IMR-90 (cell line): ENCODE results near the gene CD9. TPM values are rescaled to one million over a fixed set of nuclear protein-coding genes. Genes with fewer than 3 reads are reported as not detected.

Source experiments
- ATAC-seq: fragments of 200-7000 bp; cut with Tn5 transposase; 2 replicates; pipeline ENCODE4 v1.9.1; 2020; ENCODE audit warnings: low read depth, mild to moderate bottlenecking, moderate library complexity
- BruUV-seq: library from RNA; stranded (reverse); fragments of 400-500 nt; replicated peaks from 2 replicates; lab custom pipeline; 2021; lab: Mats Ljungman, UMichigan
- CTCF ChIA-PET: fragments of 300-600 bp; formaldehyde crosslinking; extraction: SDS; loops from one replicate; lab custom pipeline; 2021; ENCODE audit warnings: antibody characterized with exemption; lab: Yijun Ruan, JAX
- POLR2A ChIA-PET: fragments of 300-600 bp; sonication (Branson Sonifier 250); formaldehyde crosslinking; loops from one replicate; lab custom pipeline; 2022; ENCODE audit warnings: antibody characterized with exemption; ENCODE audit not compliant: unreplicated experiment; lab: Charles Lee
- DNase-seq: peaks from one replicate; pipeline ENCODE4 v3.0.0; 2013
- H2AFZ ChIP-seq: replicated peaks from 2 replicates; pipeline ENCODE3; 2013; ENCODE audit warnings: low read length, mild to moderate bottlenecking; ENCODE audit not compliant: poor library complexity
- H2AK5ac ChIP-seq: 2 replicates; pipeline ENCODE4 v1.6.1; 2013; ENCODE audit warnings: low read depth, low read length, inconsistent platforms
- H2AK9ac ChIP-seq: replicated peaks from 2 replicates; pipeline ENCODE3; 2013; ENCODE audit warnings: mild to moderate bottlenecking, low read depth, low read length, moderate library complexity; ENCODE audit not compliant: poor library complexity
- H2BK120ac ChIP-seq: 2 replicates; pipeline ENCODE4 v1.6.1; 2013; ENCODE audit warnings: low read depth, low read length, inconsistent platforms
- H2BK15ac ChIP-seq: 3 replicates; pipeline ENCODE4 v1.6.1; 2013; ENCODE audit warnings: low read depth, low read length, inconsistent platforms
- H2BK20ac ChIP-seq: 2 replicates; pipeline ENCODE4 v1.6.1; 2013; ENCODE audit warnings: low read depth, mild to moderate bottlenecking, inconsistent platforms, low read length, moderate library complexity
- H2BK5ac ChIP-seq: 2 replicates; pipeline ENCODE4 v1.6.1; 2013; ENCODE audit warnings: mild to moderate bottlenecking, low read depth, low read length, inconsistent platforms; ENCODE audit not compliant: poor library complexity, severe bottlenecking
- H3K14ac ChIP-seq: replicated peaks from 2 replicates; pipeline ENCODE4 v1.6.1; 2013; ENCODE audit warnings: low read depth, low read length, inconsistent platforms
- H3K18ac ChIP-seq: 2 replicates; pipeline ENCODE4 v1.6.1; 2013; ENCODE audit warnings: low read depth, low read length, control low read depth
- H3K23ac ChIP-seq: 2 replicates; pipeline ENCODE4 v1.6.1; 2013; ENCODE audit warnings: low read depth, low read length, inconsistent platforms
- H3K27ac ChIP-seq: 2 replicates; pipeline ENCODE4 v1.5.1; 2013; ENCODE audit warnings: mild to moderate bottlenecking, control low read depth, low read length; ENCODE audit not compliant: insufficient read depth
- H3K27me3 ChIP-seq: 2 replicates; pipeline ENCODE4 v1.6.1; 2013; ENCODE audit warnings: low read length; ENCODE audit not compliant: control insufficient read depth, insufficient read depth
- H3K36me3 ChIP-seq: 2 replicates; pipeline ENCODE4 v1.6.1; 2013; ENCODE audit warnings: low read length, mixed read lengths; ENCODE audit not compliant: control insufficient read depth, insufficient read depth
- H3K4ac ChIP-seq: 2 replicates; pipeline ENCODE4 v1.6.1; 2013; ENCODE audit warnings: low read depth, low read length, inconsistent platforms
- H3K4me1 ChIP-seq: 2 replicates; pipeline ENCODE4 v1.6.1; 2013; ENCODE audit warnings: low read length, mixed read lengths; ENCODE audit not compliant: control insufficient read depth, insufficient read depth
- H3K4me2 ChIP-seq: 2 replicates; pipeline ENCODE4 v1.6.1; 2013; ENCODE audit warnings: low read depth, mild to moderate bottlenecking, control low read depth, low read length, moderate library complexity
- H3K4me3 ChIP-seq: 2 replicates; pipeline ENCODE4 v1.5.1; 2013; ENCODE audit warnings: low read depth, mild to moderate bottlenecking, control low read depth, low read length, moderate library complexity; ENCODE audit not compliant: insufficient read depth
- H3K56ac ChIP-seq: 2 replicates; pipeline ENCODE4 v1.6.1; 2013; ENCODE audit warnings: low read length, inconsistent platforms; ENCODE audit not compliant: insufficient read depth; ENCODE audit errors: extremely low read depth
- H3K79me1 ChIP-seq, 2 experiments: 2 replicates each; pipeline ENCODE4 v1.6.1; 2013; ENCODE audit warnings: low read length in 2 of 2, inconsistent platforms in 1 of 2, low read depth in 1 of 2
- H3K9ac ChIP-seq: 2 replicates; pipeline ENCODE4 v1.6.1; 2013; ENCODE audit warnings: low read depth, low read length, control low read depth
- H3K9me1 ChIP-seq: 2 replicates; pipeline ENCODE4 v1.6.1; 2013; ENCODE audit warnings: low read length, inconsistent platforms; ENCODE audit not compliant: insufficient read depth
- H3K9me3 ChIP-seq: 2 replicates; pipeline ENCODE4 v1.6.1; 2013; ENCODE audit warnings: low read length; ENCODE audit not compliant: control insufficient read depth, insufficient read depth
- H4K20me1 ChIP-seq: 2 replicates; pipeline ENCODE4 v1.6.1; 2013; ENCODE audit warnings: low read length, inconsistent platforms; ENCODE audit not compliant: insufficient read depth
- H4K5ac ChIP-seq: 2 replicates; pipeline ENCODE4 v1.6.1; 2013; ENCODE audit warnings: mild to moderate bottlenecking, low read depth, low read length, control low read depth
- H4K8ac ChIP-seq, 2 experiments: 2 replicates each; pipeline ENCODE4 v1.6.1; 2013; ENCODE audit warnings: low read depth in 2 of 2, low read length in 2 of 2, control low read depth in 1 of 2, inconsistent platforms in 1 of 2
- H4K91ac ChIP-seq: 2 replicates; pipeline ENCODE4 v1.6.1; 2013; ENCODE audit warnings: low read depth, low read length, inconsistent platforms; ENCODE audit not compliant: insufficient read depth
- BHLHE40 ChIP-seq: fragments of 150-350 bp; IDR thresholded peaks from 2 replicates; pipeline ENCODE4 v1.6.1; 2016; ENCODE audit warnings: mild to moderate bottlenecking, low read depth, low read length
- CEBPB ChIP-seq: IDR thresholded peaks from 2 replicates; pipeline ENCODE4 v1.6.1; 2012; ENCODE audit warnings: low read depth, low read length, improper control_type of control experiment
- CHD1 ChIP-seq: IDR thresholded peaks from 2 replicates; pipeline ENCODE4 v1.6.1; 2012; ENCODE audit warnings: low read depth, low read length, improper control_type of control experiment
- CTCF ChIP-seq: conservative IDR thresholded peaks from 2 replicates; pipeline ENCODE4 v1.5.1; 2012; ENCODE audit warnings: mild to moderate bottlenecking, low read depth, low read length, improper control_type of control experiment
- ELK1 ChIP-seq: fragments of 150-350 bp; IDR thresholded peaks from 2 replicates; pipeline ENCODE4 v1.6.1; 2016; ENCODE audit warnings: low read depth, mild to moderate bottlenecking, low read length, moderate library complexity, borderline replicate concordance
- FOS ChIP-seq: fragments of 150-350 bp; IDR thresholded peaks from 2 replicates; pipeline ENCODE4 v1.6.1; 2016; ENCODE audit warnings: low read depth, low read length
- MAFK ChIP-seq: IDR thresholded peaks from 2 replicates; pipeline ENCODE4 v1.6.1; 2012; ENCODE audit warnings: low read depth, low read length, improper control_type of control experiment
- MAZ ChIP-seq: IDR thresholded peaks from 2 replicates; pipeline ENCODE4 v1.6.1; 2012; ENCODE audit warnings: low read depth, mild to moderate bottlenecking, low read length, improper control_type of control experiment, moderate library complexity, borderline replicate concordance
- MXI1 ChIP-seq: IDR thresholded peaks from 2 replicates; pipeline ENCODE4 v1.6.1; 2012; ENCODE audit warnings: low read depth, mild to moderate bottlenecking, low read length, moderate library complexity, borderline replicate concordance
- NFE2L2 ChIP-seq: fragments of 150-350 bp; IDR thresholded peaks from 2 replicates; pipeline ENCODE4 v1.6.1; 2016; ENCODE audit warnings: low read depth, mild to moderate bottlenecking, low read length
- POLR2A ChIP-seq: IDR thresholded peaks from 2 replicates; pipeline ENCODE4 v1.6.1; 2012; ENCODE audit warnings: mild to moderate bottlenecking, low read depth, low read length
- RAD21 ChIP-seq: IDR thresholded peaks from 2 replicates; pipeline ENCODE4 v1.6.1; 2012; ENCODE audit warnings: low read length, improper control_type of control experiment
- RCOR1 ChIP-seq: IDR thresholded peaks from 2 replicates; pipeline ENCODE4 v1.6.1; 2012; ENCODE audit warnings: mild to moderate bottlenecking, low read length, improper control_type of control experiment; ENCODE audit not compliant: insufficient replicate concordance
- SMC3 ChIP-seq: fragments of 150-350 bp; IDR thresholded peaks from 2 replicates; pipeline ENCODE4 v1.6.1; 2016; ENCODE audit warnings: low read depth, mild to moderate bottlenecking, antibody characterized with exemption, low read length, moderate library complexity
- USF2 ChIP-seq: fragments of 150-350 bp; IDR thresholded peaks from 2 replicates; pipeline ENCODE4 v1.6.1; 2017; ENCODE audit warnings: mild to moderate bottlenecking, antibody characterized with exemption, low read length, low read depth
- WGBS, 2 experiments: methylation state at CpG; one replicate each; pipeline versions ENCODE4 v1.1.5 to v1.1.7; 2013; ENCODE audit warnings: missing lambda C conversion rate in 2 of 2; ENCODE audit not compliant: insufficient read length in 1 of 2; ENCODE audit errors: extremely low coverage in 2 of 2; 5-methylcytosine and 5-hydroxymethylcytosine counted together
- dilution Hi-C: fragments of 300-500 bp; cut with HindIII; formaldehyde crosslinking; loops from one replicate; pipeline ENCODE4 v1.14.3; 2018; ENCODE audit warnings: low sequenced_read_pairs; ENCODE audit not compliant: unreplicated experiment
- in situ Hi-C: fragments of 300-500 bp; cut with MboI; formaldehyde crosslinking; loops from 3 replicates; pipeline ENCODE4 v1.14.3; 2019; ENCODE audit warnings: low sequenced_read_pairs, inconsistent platforms, mixed read lengths
- intact Hi-C: fragments of 100-400 bp; cut with micrococcal nuclease; formaldehyde crosslinking; loops from 2 replicates; pipeline ENCODE4 v1.10.0; 2022
- polyA plus RNA-seq, 3 experiments: library from polyadenylated mRNA; depleted of rRNA; stranded (reverse); fragments of >200 nt; gene quantifications; 2 replicates each; pipeline ENCODE4 v1.2.3, GENCODE V29; 2012; ENCODE audit warnings: low replicate concordance in 1 of 3
- total RNA-seq: library from RNA; depleted of rRNA; stranded (reverse); fragments of >200 nt; gene quantifications from 2 replicates; pipeline ENCODE4 v1.2.3, GENCODE V29; 2012

CD9 gene
- total and polyA plus RNA-seq, 2 of the 4 experiments (the other 2 are of a cell fraction) = 48.8 to 70.9 TPM

DNA sequence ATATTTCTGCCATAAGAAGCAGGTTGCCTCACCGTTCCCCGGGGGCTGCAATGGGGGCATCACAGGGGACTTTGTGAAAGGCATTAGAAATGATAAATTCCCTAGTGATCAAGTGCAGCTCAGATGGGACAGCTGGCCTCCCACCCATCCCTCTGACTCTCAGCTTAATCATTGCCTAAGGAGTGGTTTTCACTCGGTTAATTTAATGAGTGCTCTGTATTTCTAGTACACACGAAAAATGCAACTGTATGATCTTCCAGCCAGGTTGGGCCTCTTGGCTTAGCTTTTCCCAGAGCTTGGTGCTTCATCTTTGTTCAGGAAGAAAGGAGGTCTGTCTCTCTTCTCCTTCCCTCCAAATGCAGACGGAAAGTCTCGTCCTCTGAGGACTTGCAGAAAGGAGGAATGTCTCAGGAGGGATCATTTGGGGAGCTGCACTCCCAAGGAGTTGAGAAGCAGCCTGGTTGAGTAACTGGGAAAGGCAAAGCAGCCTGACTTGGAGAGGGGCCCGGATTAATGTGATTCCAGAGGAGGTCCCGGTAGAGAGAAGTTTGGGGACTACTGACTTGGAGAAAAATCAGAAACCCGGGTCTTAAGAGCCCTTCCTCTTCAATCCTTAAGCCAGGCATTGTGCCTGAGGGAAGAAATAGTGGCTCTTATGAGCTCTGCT, 7.2 kb downstream of the CD9 start:
- no peak for ATAC-seq
- no peak overlapping the region for H3K23ac ChIP-seq
- H2BK20ac ChIP-seq = 0 out of 2 replicates have a peak overlapping the region, but pooled peaks have one; percentile 6
- H3K18ac ChIP-seq = no peak overlapping the region
- ChIA-PET CTCF (interaction anchor here (1.5 kb wide), 1 partner anchor 12 kb away, joined by 10 read pairs; no protein-coding TSS in a partner anchor), POLR2A (no interaction called here)
- H2BK15ac ChIP-seq = no peak overlapping the region
- no peak for DNase-seq
- peaks cover 21% of the 10 kb centered on the region for H3K4me1 ChIP-seq
- H3K4ac ChIP-seq = no peak overlapping the region; the same call in 1 of the 2 replicates
- no peak overlapping the region for H2BK5ac ChIP-seq
- WGBS, 2 experiments = no CpG with 5 or more reads among the region's 9 CpGs
- H2BK120ac ChIP-seq = peak overlapping the region; percentile 47; the same call in 1 of the 2 replicates
- BruUV-seq = no TSS peak
- peaks cover 3 to 60% of the 10 kb centered on the region in 2 experiments; a peak in 3 of 4 replicates for H3K79me1 ChIP-seq
- no peak overlapping the region for H3K56ac ChIP-seq
- H2AK9ac ChIP-seq = no peak overlapping the region
- no peaks in the 10 kb centered on the region for H3K36me3 ChIP-seq
- no peak overlapping the region for H3K27ac ChIP-seq
- no peaks in the 10 kb centered on the region for H3K27me3 ChIP-seq
- H2AK5ac ChIP-seq = no peak overlapping the region
- intact Hi-C loops (no loop called here), in situ Hi-C loops (loop anchor here (5.0 kb wide), 1 partner anchor 70 kb away; no protein-coding TSS in a partner anchor), dilution Hi-C loops (no loop called here)
- H3K14ac ChIP-seq = peak overlapping the region; percentile 23
- peaks cover 14% of the 10 kb centered on the region; the same call in 1 of the 2 replicates for H4K20me1 ChIP-seq
- no peak overlapping the region for H2AFZ ChIP-seq
- no peak overlapping the region for H3K4me2 ChIP-seq
- H4K5ac ChIP-seq = no peak overlapping the region; the same call in 1 of the 2 replicates
- no peak overlapping the region for H3K9ac ChIP-seq
- H3K9me3 ChIP-seq = no peaks in the 10 kb centered on the region
- no peak overlapping the region for H3K4me3 ChIP-seq
- H4K91ac ChIP-seq = no peak overlapping the region; the same call in 1 of the 2 replicates
- no peak overlapping the region for H4K8ac ChIP-seq
- H3K9me1 ChIP-seq = peaks cover 19% of the 10 kb centered on the region
- no peak for TF ChIP-seq ELK1
- TF ChIP-seq POLR2A = no peak
- TF ChIP-seq BHLHE40 = no peak
- no peak for TF ChIP-seq CHD1
- TF ChIP-seq FOS = no peak
- no peak for TF ChIP-seq MAZ
- no peak for TF ChIP-seq CTCF
- no peak for TF ChIP-seq SMC3
- no peak for TF ChIP-seq NFE2L2
- no peak for TF ChIP-seq USF2
- TF ChIP-seq RCOR1 = no peak
- no peak for TF ChIP-seq MXI1
- no peak for TF ChIP-seq RAD21
- TF ChIP-seq MAFK = no peak
- no peak for TF ChIP-seq CEBPB
